Measurements from ENCODE around the gene ATP2B2.

ATP2B2 gene

GRCh38 chr3:10315101-10315500, 190.3 kb downstream of the ATP2B2 start:
- Histone ChIP-seq H3K9ac (ENCODE audit: low read length) (no peak overlapping the region), H3K27me3 (ENCODE audit: control insufficient read depth in 1 of 2, insufficient read depth in 2 of 2, low read length in 2 of 2) (no peaks in the 10 kb centered on the region), H3K9me3 (ENCODE audit: low read length) (no peaks in the 10 kb centered on the region), H3K4me3 (ENCODE audit: low read depth in 1 of 2, low read length in 2 of 2) (no peak overlapping the region), H3K36me3 (ENCODE audit: insufficient read depth, low read length) (peaks cover 76% of the 10 kb centered on the region), H3K4me1 (ENCODE audit: insufficient read depth, low read length) (peaks cover 14% of the 10 kb centered on the region), H3K27ac (ENCODE audit: low read depth, low read length) (no peak overlapping the region)

DNA sequence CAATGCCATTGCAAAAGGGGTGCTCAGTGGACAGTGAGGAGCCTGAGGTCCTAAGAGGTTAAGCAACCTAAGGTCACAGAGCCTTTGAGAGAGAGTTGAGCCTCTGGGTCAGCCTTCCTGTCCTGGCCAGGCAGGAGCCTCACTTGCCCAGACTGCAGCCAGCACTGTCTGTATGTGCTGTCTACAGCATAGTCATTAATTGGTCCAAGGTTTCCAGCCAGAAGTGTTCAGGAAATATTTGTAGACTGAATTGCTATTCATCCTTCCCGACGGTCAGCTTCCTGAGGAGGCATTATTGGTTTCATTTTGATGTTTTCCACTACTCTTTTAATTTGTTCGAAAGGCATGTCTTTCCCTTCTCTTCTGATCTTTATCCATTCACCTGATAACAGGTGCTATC, 192.5 kb downstream of the ATP2B2 start:
- Histone ChIP-seq H3K9ac (ENCODE audit: low read length) (no peak overlapping the region), H3K27ac (ENCODE audit: low read depth, low read length) (no peak overlapping the region), H3K27me3 (ENCODE audit: control insufficient read depth in 1 of 2, insufficient read depth in 2 of 2, low read length in 2 of 2) (no peaks in the 10 kb centered on the region), H3K4me1 (ENCODE audit: insufficient read depth, low read length) (no peaks in the 10 kb centered on the region), H3K9me3 (ENCODE audit: low read length) (no peaks in the 10 kb centered on the region), H3K36me3 (ENCODE audit: insufficient read depth, low read length) (peaks cover 77% of the 10 kb centered on the region), H3K4me3 (ENCODE audit: low read depth in 1 of 2, low read length in 2 of 2) (no peak overlapping the region)

GRCh38 chr3:10312391-10312790, 193.0 kb downstream of the ATP2B2 start:
- H3K9ac ChIP-seq (ENCODE audit: low read length): no peak overlapping the region
- H3K36me3 ChIP-seq (ENCODE audit: insufficient read depth, low read length): peaks cover 75% of the 10 kb centered on the region
- no peak overlapping the region for H3K27ac ChIP-seq (ENCODE audit: low read depth, low read length)
- no peaks in the 10 kb centered on the region for H3K9me3 ChIP-seq (ENCODE audit: low read length)
- H3K4me1 ChIP-seq (ENCODE audit: insufficient read depth, low read length): no peaks in the 10 kb centered on the region
- no peak overlapping the region for H3K4me3 ChIP-seq (ENCODE audit: low read depth in 1 of 2, low read length in 2 of 2)
- H3K27me3 ChIP-seq (ENCODE audit: control insufficient read depth in 1 of 2, insufficient read depth in 2 of 2, low read length in 2 of 2): no peaks in the 10 kb centered on the region

- Histone ChIP-seq H3K9ac (ENCODE audit: low read length) (no peak overlapping the region), H3K4me1 (ENCODE audit: insufficient read depth, low read length) (no peaks in the 10 kb centered on the region), H3K27me3 (ENCODE audit: control insufficient read depth in 1 of 2, insufficient read depth in 2 of 2, low read length in 2 of 2) (no peaks in the 10 kb centered on the region), H3K36me3 (ENCODE audit: insufficient read depth, low read length) (peaks cover 70% of the 10 kb centered on the region), H3K27ac (ENCODE audit: low read depth, low read length) (no peak overlapping the region), H3K4me3 (ENCODE audit: low read depth in 1 of 2, low read length in 2 of 2) (no peak overlapping the region), H3K9me3 (ENCODE audit: low read length) (no peaks in the 10 kb centered on the region)
These were observed 193.7 kb downstream of the ATP2B2 start for GRCh38 chr3:10311710-10312109.

DNA sequence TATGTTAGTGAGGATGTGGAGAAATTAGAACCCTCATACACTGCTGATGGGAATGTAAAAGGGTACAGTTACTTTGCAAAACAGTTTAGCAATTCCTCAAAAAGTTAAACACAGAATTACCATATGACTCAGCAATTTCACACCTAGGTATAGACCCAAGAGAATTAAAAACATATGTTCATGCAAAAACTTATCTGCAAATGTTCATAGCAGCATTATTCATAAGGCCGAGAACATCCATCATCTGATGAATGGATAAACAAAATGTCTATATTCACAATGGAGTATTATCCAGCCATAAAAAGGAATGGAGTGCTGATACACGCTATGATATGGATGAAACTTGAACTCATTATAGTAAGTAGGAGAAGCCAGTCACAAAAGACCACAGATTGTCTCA, 194.8 kb downstream of the ATP2B2 start:
- Histone ChIP-seq H3K9ac (ENCODE audit: low read length) (no peak overlapping the region), H3K9me3 (ENCODE audit: low read length) (no peaks in the 10 kb centered on the region), H3K27ac (ENCODE audit: low read depth, low read length) (no peak overlapping the region), H3K4me3 (ENCODE audit: low read depth in 1 of 2, low read length in 2 of 2) (no peak overlapping the region), H3K4me1 (ENCODE audit: insufficient read depth, low read length) (no peaks in the 10 kb centered on the region), H3K36me3 (ENCODE audit: insufficient read depth, low read length) (peaks cover 75% of the 10 kb centered on the region), H3K27me3 (ENCODE audit: control insufficient read depth in 1 of 2, insufficient read depth in 2 of 2, low read length in 2 of 2) (no peaks in the 10 kb centered on the region)

DNA sequence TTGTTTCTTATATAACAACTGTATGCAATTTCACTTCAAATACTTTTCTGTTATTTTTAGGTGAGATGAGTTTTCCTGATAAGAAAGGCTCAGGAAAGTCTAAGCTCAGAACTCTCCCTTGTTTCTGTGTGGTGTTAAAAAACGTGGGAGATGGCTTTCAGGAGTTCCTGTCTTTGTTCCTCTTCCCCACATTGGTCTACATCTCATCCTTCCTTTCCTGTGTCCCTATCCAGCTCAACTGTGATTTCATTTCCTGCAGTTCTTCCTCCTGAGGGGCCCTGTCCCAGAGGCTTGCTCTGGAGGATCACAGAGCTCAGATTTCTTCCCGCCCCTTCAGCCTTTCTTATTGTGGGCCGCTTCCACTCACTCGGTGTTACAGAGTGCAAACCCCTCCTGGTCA, 195.7 kb downstream of the ATP2B2 start:
- Histone ChIP-seq H3K4me3 (ENCODE audit: low read depth in 1 of 2, low read length in 2 of 2) (no peak overlapping the region), H3K36me3 (ENCODE audit: insufficient read depth, low read length) (peaks cover 77% of the 10 kb centered on the region), H3K9ac (ENCODE audit: low read length) (no peak overlapping the region), H3K4me1 (ENCODE audit: insufficient read depth, low read length) (no peaks in the 10 kb centered on the region), H3K27me3 (ENCODE audit: control insufficient read depth in 1 of 2, insufficient read depth in 2 of 2, low read length in 2 of 2) (no peaks in the 10 kb centered on the region), H3K27ac (ENCODE audit: low read depth, low read length) (no peak overlapping the region), H3K9me3 (ENCODE audit: low read length) (no peaks in the 10 kb centered on the region)

GRCh38 chr3:10308678-10309077, 196.7 kb downstream of the ATP2B2 start:
- Histone ChIP-seq H3K36me3 (ENCODE audit: insufficient read depth, low read length) (peaks cover 78% of the 10 kb centered on the region), H3K9ac (ENCODE audit: low read length) (no peak overlapping the region), H3K4me1 (ENCODE audit: insufficient read depth, low read length) (no peaks in the 10 kb centered on the region), H3K9me3 (ENCODE audit: low read length) (no peaks in the 10 kb centered on the region), H3K27me3 (ENCODE audit: control insufficient read depth in 1 of 2, insufficient read depth in 2 of 2, low read length in 2 of 2) (no peaks in the 10 kb centered on the region), H3K4me3 (ENCODE audit: low read depth in 1 of 2, low read length in 2 of 2) (no peak overlapping the region), H3K27ac (ENCODE audit: low read depth, low read length) (no peak overlapping the region)

DNA sequence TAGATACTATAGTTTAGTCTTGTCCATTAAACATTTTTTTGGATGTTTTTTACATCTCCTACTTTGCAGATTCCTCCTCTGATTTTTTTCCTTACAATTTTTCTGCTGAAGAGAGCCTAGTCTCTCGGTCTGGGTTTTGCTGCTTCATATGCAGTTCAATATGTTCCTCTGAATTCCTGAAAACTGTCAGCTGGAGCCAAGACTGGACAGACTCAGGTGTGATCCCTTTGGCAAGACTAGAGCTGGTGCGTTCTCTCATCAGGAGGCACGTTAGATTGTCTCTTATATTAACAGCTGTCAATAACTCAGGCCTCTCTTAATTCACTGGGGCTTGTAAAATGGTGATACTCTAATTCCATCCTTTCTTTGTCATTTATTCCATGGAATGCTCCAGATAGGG, 199.2 kb downstream of the ATP2B2 start:
- Histone ChIP-seq H3K27me3 (ENCODE audit: control insufficient read depth in 1 of 2, insufficient read depth in 2 of 2, low read length in 2 of 2) (no peaks in the 10 kb centered on the region), H3K4me1 (ENCODE audit: insufficient read depth, low read length) (no peaks in the 10 kb centered on the region), H3K36me3 (ENCODE audit: insufficient read depth, low read length) (peaks cover 76% of the 10 kb centered on the region), H3K9ac (ENCODE audit: low read length) (no peak overlapping the region), H3K4me3 (ENCODE audit: low read depth in 1 of 2, low read length in 2 of 2) (no peak overlapping the region), H3K27ac (ENCODE audit: low read depth, low read length) (no peak overlapping the region), H3K9me3 (ENCODE audit: low read length) (no peaks in the 10 kb centered on the region)

DNA sequence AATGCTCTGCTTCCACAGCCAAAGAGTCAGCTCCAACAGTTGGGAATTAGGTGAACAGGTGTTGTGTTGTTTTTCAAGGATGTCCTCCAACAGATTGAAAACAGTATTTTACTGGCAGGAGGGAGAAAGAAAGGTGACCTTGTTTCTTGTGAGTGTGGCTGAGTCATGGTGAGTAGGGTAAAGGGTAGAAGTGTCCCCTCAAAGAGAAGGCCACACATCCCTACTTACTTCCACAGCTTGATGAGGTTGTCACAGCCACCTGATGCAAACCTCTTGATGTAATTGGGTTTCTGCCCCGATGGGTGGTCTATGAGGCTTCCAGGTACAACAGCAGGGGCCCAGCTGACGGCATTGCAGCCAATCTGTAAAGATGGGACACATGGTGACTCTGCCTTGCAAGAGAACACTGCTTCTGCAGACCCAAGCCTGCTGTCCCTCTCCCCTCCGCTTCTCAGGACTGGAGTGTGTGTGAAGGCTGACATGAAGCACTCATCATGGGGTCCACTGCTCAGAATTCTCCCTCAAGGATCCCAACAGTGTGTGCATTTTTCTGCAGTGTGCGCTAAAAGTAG, 200.0 kb downstream of the ATP2B2 start:
- no peak overlapping the region for H3K27ac ChIP-seq (ENCODE audit: low read depth, low read length)
- no peak overlapping the region for H3K4me3 ChIP-seq (ENCODE audit: low read depth in 1 of 2, low read length in 2 of 2)
- H3K4me1 ChIP-seq (ENCODE audit: insufficient read depth, low read length): no peaks in the 10 kb centered on the region
- no peaks in the 10 kb centered on the region for H3K27me3 ChIP-seq (ENCODE audit: control insufficient read depth in 1 of 2, insufficient read depth in 2 of 2, low read length in 2 of 2)
- no peaks in the 10 kb centered on the region for H3K9me3 ChIP-seq (ENCODE audit: low read length)
- H3K9ac ChIP-seq (ENCODE audit: low read length): no peak overlapping the region
- peaks cover 77% of the 10 kb centered on the region for H3K36me3 ChIP-seq (ENCODE audit: insufficient read depth, low read length)

DNA sequence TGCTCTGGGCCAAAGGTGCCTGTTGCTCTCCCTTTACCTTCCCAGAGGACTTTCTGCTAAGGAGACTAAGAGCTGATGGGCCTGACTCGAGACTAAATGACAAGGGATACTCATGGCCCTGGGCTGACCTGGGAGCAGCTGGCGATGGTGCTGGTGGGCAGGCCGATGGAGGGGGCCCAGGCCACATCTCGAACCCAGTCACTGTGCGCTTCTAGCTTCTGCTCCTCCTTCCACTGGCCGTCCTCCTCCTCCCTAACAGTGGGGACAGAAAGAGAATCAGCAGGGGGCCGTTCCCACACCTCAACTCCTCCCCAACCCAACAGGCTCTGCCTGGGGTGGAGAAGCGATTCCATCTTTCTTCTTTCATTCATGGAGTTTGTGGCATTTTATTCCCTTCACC, 200.5 kb downstream of the ATP2B2 start:
- Histone ChIP-seq H3K36me3 (ENCODE audit: insufficient read depth, low read length) (peaks cover 81% of the 10 kb centered on the region), H3K27me3 (ENCODE audit: control insufficient read depth in 1 of 2, insufficient read depth in 2 of 2, low read length in 2 of 2) (no peaks in the 10 kb centered on the region), H3K27ac (ENCODE audit: low read depth, low read length) (no peak overlapping the region)

DNA sequence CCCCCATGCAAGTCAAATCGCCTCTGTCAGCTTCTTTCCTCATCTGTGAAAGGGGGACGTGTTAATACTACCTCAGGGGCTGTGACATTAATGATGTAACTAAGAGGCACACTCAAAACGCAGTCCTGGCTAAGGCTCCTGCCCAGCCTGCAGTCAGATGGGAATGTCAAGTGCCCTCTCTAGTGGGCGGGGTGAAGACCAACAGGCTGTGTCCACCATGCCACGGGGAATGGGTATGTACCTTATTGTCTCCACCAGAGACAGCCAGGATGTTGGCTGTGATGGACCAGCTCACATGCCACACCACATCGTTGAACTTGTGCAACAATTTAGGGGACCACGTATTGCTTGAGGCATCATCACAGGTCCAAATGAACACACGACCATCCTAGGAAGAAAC, 201.6 kb downstream of the ATP2B2 start:
- Histone ChIP-seq H3K4me3 (ENCODE audit: low read depth in 1 of 2, low read length in 2 of 2) (no peak overlapping the region), H3K9ac (ENCODE audit: low read length) (no peak overlapping the region), H3K27ac (ENCODE audit: low read depth, low read length) (no peak overlapping the region), H3K4me1 (ENCODE audit: insufficient read depth, low read length) (no peaks in the 10 kb centered on the region), H3K36me3 (ENCODE audit: insufficient read depth, low read length) (peaks cover 82% of the 10 kb centered on the region), H3K27me3 (ENCODE audit: control insufficient read depth in 1 of 2, insufficient read depth in 2 of 2, low read length in 2 of 2) (no peaks in the 10 kb centered on the region), H3K9me3 (ENCODE audit: low read length) (no peaks in the 10 kb centered on the region)

More for the DNA sequence above, 200.5 kb downstream of the ATP2B2 start:
- no peak overlapping the region for H3K9ac ChIP-seq (ENCODE audit: low read length)
- H3K9me3 ChIP-seq (ENCODE audit: low read length): no peaks in the 10 kb centered on the region
- H3K4me3 ChIP-seq (ENCODE audit: low read depth in 1 of 2, low read length in 2 of 2): no peak overlapping the region
- no peaks in the 10 kb centered on the region for H3K4me1 ChIP-seq (ENCODE audit: insufficient read depth, low read length)

DNA sequence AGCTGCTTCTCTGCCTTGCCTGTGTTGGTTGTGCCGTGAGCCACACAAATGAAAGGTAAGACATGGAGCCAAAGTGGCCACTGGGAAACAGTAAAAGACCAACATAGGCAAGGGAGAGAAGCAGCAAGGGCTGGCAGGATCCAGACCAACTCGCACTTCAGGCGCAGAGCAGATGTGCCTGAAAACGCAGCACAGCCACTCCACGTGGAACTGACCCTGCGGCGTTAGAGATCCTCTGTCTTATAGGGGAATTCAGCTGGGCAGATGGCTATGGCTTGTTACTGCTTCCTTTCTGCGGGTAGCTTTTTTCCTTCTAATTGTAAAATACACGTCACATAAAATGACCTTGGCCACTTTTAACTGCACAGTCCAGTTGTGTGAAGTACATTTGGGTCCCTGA, 202.3 kb downstream of the ATP2B2 start:
- H3K36me3 ChIP-seq (ENCODE audit: insufficient read depth, low read length): peaks cover 76% of the 10 kb centered on the region
- no peaks in the 10 kb centered on the region for H3K4me1 ChIP-seq (ENCODE audit: insufficient read depth, low read length)
- H3K4me3 ChIP-seq (ENCODE audit: low read depth in 1 of 2, low read length in 2 of 2): no peak overlapping the region
- no peak overlapping the region for H3K27ac ChIP-seq (ENCODE audit: low read depth, low read length)
- H3K27me3 ChIP-seq (ENCODE audit: control insufficient read depth in 1 of 2, insufficient read depth in 2 of 2, low read length in 2 of 2): no peaks in the 10 kb centered on the region
- H3K9me3 ChIP-seq (ENCODE audit: low read length): no peaks in the 10 kb centered on the region
- no peak overlapping the region for H3K9ac ChIP-seq (ENCODE audit: low read length)
